Activated CD8-positive, alpha-beta memory T cell treated with anti-CD3 and anti-CD28 coated beads for 4 hours (primary cell): ENCODE measurements around the gene LUZP2.

ENCODE experiments used
- DNase-seq, 2 donors: peaks; one replicate each; pipeline ENCODE4 v3.0.0-alpha.2; 2020; ENCODE audit warnings: low read depth in 2 of 2

Gene LUZP2

GRCh38 chr11:24567380-24567779 is 70.5 kb downstream of the LUZP2 start:
- DNase-seq = no peak

DNA sequence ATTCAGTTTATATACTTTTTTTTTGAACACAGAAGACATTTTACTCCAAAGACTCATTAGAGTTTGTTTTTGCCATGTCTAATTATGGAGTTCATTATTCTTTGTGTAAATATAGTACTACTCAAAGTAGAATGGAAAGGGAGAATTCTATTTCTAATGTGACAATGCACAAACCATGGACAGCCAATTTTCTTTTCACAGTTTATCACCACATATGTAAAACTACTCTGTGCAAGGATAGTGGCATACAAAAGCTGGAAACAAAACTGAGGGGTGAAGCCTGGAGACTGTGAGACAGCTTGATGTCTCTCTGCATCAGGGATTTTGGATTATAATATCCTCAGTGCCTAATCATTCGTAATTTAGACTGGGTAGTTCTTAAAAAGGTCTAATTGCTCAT is 75.5 kb downstream of the LUZP2 start:
- no peak for DNase-seq

DNA sequence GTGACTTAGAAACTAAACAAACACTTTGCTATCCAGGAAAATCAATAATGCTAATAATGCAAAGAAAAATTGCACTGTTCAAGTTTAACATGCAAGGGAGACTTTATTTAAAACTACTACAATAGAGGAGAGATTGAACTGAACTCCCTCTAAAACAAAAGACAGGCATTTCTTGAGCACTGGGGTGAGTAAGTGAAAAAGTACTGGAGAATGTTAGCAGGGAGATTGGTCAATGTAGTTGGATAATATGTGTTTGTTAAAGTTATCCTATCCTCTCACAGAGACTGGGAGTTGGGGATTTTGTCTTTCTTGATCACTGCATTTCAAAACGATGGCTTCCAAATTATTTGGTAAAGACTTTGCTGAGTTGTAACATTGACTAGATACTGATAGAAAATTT is 77.6 kb downstream of the LUZP2 start:
- DNase-seq = no peak

GRCh38 chr11:24575392-24575791 is 78.5 kb downstream of the LUZP2 start:
- DNase-seq = no peak

DNA sequence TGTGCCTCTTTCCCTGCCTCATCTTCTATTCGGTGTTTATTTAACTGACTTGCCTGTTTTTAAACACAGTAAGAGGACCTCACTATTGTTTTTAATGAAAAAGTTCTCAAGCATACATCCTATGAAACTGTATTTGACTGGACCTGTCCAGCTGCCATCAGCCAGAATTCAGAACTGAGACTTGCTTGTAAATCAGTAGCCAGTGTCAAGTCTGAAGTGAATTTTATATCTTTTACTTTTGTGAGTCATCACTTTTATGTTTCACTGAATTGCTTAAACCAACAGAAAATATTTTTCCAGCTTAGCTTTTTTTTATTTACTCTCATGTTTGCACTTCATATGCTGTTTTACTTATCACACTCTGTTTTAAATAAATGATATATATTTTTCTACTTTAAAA is 88.3 kb downstream of the LUZP2 start:
- no peak for DNase-seq

DNA sequence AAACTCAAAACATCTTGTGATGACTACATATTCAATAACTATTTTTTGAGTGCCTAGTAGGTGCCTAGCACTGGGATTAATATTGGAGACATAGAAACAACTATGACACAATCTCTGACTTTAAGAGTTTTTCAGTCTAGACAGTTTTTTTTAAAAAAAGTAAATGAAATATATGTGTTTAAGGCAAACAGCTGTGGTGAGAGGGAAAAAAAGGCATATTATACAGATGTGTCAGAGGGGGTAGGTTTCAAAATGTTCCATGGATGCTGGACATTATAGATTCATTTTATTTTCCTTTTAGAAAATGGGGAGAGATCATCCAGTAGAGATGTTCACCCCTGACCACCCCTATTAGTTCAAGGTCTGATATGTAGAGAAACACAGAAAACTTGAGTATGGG is 90.8 kb downstream of the LUZP2 start:
- DNase-seq = no peak

GRCh38 chr11:24588081-24588480 is 91.2 kb downstream of the LUZP2 start:
- DNase-seq = no peak

GRCh38 chr11:24589064-24589463 is 92.2 kb downstream of the LUZP2 start:
- DNase-seq = no peak

GRCh38 chr11:24591283-24591682 is 94.4 kb downstream of the LUZP2 start:
- DNase-seq = no peak

DNA sequence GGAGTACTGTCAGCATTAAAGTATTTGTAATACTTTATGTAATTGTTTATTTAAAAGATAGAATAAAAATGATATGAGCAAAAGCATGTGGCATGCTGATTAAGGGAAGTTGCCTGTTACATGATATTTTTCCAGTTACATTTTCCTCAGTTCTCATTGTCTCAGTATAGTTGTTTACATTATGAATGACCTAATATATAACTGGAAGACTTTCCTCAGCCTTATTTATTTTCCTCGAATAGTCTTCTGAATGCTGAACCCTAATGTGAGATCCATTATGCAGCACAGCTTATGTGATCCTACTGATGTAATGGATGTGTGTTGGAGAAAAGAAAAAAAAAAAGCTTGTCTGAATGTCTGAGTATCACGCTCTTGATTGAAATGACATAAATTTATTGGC is 95.5 kb downstream of the LUZP2 start:
- DNase-seq = no peak

- DNase-seq = no peak
Observed at GRCh38 chr11:24593332-24593731, 96.5 kb downstream of the LUZP2 start.

DNA sequence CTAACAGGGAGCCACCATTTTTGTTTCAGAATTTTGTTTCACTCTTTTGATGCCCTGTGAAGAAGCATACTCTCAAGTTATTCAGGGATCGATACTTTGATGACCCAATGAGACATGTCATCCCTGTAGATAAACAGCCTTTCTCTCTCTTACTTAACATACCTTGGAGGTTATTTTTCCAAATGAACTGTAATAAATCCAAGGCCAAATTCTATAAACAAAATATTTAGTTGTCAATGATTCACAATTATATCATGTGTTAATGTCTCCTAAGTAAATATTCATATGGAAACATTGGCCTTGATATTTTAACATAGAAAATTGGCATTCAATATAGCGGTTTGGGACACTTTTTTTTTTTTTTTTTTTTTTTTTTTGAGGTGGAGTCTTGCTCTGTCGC is 97.5 kb downstream of the LUZP2 start:
- DNase-seq = no peak

DNA sequence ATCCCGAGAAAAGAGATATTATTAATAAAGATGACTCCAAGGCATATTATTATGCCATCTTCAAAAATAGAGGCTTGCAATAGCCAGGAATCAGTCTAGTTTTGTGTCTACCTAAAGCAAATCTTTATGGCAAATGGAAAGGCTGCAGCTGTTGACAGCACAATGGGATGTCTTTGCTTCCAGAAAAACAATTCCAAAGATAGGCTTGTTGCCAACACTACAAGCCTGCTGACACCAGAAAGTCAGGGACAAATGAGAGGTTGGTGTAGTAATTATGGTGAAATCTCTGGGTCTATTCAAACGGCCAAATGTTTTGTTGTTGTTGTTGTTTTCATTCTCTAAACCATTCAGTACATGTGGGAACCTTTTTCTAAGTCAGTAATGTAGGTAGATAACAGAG is 101.8 kb downstream of the LUZP2 start:
- DNase-seq = no peak

DNA sequence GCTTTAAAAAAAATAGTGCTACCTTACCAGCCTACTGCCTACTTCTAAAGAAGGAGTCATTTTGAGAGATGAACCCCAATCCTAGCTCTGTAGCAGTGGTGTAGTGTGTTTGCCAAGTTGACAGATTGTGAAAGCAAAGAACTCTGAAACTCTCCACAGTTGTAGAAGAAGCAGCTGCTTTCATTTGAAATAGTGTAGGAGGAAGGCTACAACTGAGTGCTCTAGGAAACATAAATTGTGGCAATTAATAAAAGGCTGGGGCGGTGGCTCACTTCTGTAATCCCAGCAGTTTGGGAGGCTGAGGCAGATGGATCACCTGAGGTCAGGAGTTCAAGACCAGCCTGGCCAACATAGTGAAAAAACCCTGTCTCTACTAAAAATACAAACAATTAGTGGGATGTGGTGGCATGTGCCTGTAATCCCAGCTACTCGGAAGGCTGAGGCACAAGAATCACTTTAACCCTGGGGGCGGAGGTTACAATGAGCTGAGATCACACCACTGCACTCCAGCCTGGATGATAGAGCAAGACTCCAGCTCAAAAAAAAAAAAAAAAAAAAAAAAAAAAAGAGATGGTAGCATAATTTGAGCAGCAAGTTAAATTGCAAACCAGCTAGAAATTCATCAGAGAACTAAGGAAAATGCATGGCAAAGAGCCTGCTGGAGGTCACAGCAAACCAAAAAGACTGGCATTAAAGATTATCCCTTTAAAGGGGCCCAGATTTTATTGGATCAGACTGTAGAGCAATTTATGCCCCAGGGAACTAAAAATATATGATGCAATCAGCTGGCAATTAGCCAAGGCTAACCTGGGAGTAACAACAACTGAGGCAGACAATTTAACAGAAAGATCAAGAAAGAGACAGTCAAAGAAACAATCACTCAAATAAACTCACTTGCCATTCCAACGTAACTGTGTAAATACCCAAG is 112.6 kb downstream of the LUZP2 start:
- no peak for DNase-seq

GRCh38 chr11:24615451-24616160 is 118.8 kb downstream of the LUZP2 start:
- DNase-seq = no peak

GRCh38 chr11:24617856-24618255 is 121.0 kb downstream of the LUZP2 start:
- DNase-seq = no peak

- DNase-seq = no peak
Observed at GRCh38 chr11:24619900-24620299, 123.0 kb downstream of the LUZP2 start.

GRCh38 chr11:24622262-24622661 is 125.4 kb downstream of the LUZP2 start:
- DNase-seq = no peak

- no peak for DNase-seq
Observed at GRCh38 chr11:24623121-24623520, 126.3 kb downstream of the LUZP2 start.

DNA sequence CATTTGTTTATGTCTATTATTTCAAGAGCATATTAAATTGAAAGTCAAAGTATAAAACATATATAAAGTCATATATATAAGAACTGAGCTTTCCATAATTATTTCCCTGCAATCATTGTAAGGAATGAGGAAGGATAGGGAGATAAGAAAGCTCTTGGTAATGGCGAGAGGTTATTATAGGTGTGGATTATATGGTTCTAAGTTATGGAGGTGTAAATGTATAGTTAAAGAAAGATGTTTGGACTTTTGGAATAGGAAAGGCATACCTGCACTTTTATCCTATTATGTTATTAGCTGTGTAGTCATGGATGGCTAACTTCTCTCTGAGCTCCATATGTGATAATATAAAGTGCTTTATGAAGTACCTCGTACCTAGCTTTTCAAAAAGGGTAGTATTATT is 127.6 kb downstream of the LUZP2 start:
- no peak for DNase-seq

DNA sequence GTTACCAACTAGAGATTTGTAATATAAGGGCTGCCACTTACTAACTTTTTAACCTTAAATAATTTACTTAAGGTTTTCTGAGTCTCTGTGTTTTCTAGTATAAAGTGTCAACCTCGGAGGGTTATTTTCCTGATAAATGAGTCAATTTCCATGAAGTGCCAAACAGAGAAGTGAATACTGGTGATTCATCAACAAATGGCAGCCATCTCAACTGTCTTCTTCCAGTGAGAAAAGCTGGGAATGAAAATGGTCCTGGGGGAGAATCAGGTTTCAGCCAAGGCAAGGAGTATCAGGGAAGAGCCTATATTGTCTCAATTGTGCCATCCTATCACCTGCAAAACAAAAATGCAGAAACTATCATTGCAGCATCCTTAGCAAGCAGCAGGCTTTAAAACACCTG is 129.1 kb downstream of the LUZP2 start:
- DNase-seq = no peak

- no peak for DNase-seq
Observed at GRCh38 chr11:24628224-24628776, 131.4 kb downstream of the LUZP2 start.

GRCh38 chr11:24634606-24635160 is 137.8 kb downstream of the LUZP2 start:
- no peak for DNase-seq
